Activated T-cell treated with anti-CD3 and anti-CD28 coated beads, Interleukin-2, amount 50 U/mL, for 1 hour (primary cell): ENCODE data around the gene UBE2B.

Source experiments
- DNase-seq: peaks from one replicate; pipeline ENCODE4 v3.0.0-alpha.2; 2020

The UBE2B gene

GRCh38 chr5:134438721-134439123 is 67.4 kb downstream of the UBE2B start:
- DNase-seq = no peak

- DNase-seq = no peak
Measured at GRCh38 chr5:134439210-134439654, 67.9 kb downstream of the UBE2B start.

- DNase-seq = no peak
Measured at GRCh38 chr5:134440201-134440755, 68.9 kb downstream of the UBE2B start.
